CD4-positive, alpha-beta T cell (primary cell): ENCODE data around the gene GDF2. TPM values are rescaled to one million over a fixed set of nuclear protein-coding genes. Genes with fewer than 3 reads are reported as not detected.
A peak's percentile ranks its signal among the peaks of the same experiment; 100 is the strongest.

Source experiments
- ATAC-seq: fragments of 200-7000 bp; cut with Tn5 transposase; one replicate; pipeline ENCODE4 v1.10.0; 2022; ENCODE audit warnings: mild to moderate bottlenecking; ENCODE audit not compliant: poor library complexity
- CTCF ChIA-PET: fragments of 350-600 bp; sonication (Branson Sonifier 250); formaldehyde crosslinking; loops from one replicate; lab custom pipeline; 2021; ENCODE audit warnings: antibody characterized with exemption, inconsistent platforms; lab: Charles Lee
- POLR2A ChIA-PET: fragments of 350-600 bp; sonication (Branson Sonifier 250); formaldehyde crosslinking; loops from one replicate; lab custom pipeline; 2021; ENCODE audit warnings: antibody characterized with exemption, inconsistent platforms; lab: Charles Lee
- DNase-seq, 14 experiments: peaks; one replicate each; pipeline ENCODE4 v3.0.0-alpha.2; 2013 to 2020; ENCODE audit warnings: mixed read lengths in 2 of 14
- H3K27ac ChIP-seq, 2 donors: one replicate each; pipeline versions ENCODE4 v1.5.1 to v1.7.0; 2013; ENCODE audit warnings: low read length in 2 of 2, low read depth in 1 of 2, mild to moderate bottlenecking in 1 of 2
- H3K27me3 ChIP-seq, 2 experiments: 1 replicate in 1 of 2; 2 replicates in 1 of 2; pipeline versions ENCODE4 v1.6.1 to v1.7.0; 2013; ENCODE audit warnings: low read length in 2 of 2, control low read depth in 1 of 2, mild to moderate bottlenecking in 1 of 2, moderate library complexity in 1 of 2; ENCODE audit not compliant: insufficient read depth in 2 of 2, control insufficient read depth in 1 of 2
- H3K36me3 ChIP-seq: one replicate; pipeline ENCODE4 v1.6.1; 2013; ENCODE audit warnings: low read length, control low read depth; ENCODE audit not compliant: insufficient read depth
- H3K4me1 ChIP-seq: one replicate; pipeline ENCODE4 v1.6.1; 2013; ENCODE audit warnings: low read length, control low read depth; ENCODE audit not compliant: insufficient read depth
- H3K4me3 ChIP-seq: one replicate; pipeline ENCODE4 v1.5.1; 2013; ENCODE audit warnings: mild to moderate bottlenecking, low read length, moderate library complexity
- H3K9me3 ChIP-seq, 2 experiments: 1 replicate in 1 of 2; 2 replicates in 1 of 2; pipeline versions ENCODE4 v1.6.1 to v1.7.0; 2013; ENCODE audit warnings: low read length in 2 of 2, mild to moderate bottlenecking in 2 of 2, control low read depth in 1 of 2, moderate library complexity in 1 of 2; ENCODE audit not compliant: control insufficient read depth in 1 of 2, insufficient read depth in 1 of 2
- H3K27ac Mint-ChIP-seq: one replicate; pipeline ENCODE4 v1.8.0; 2020; ENCODE audit warnings: mixed read lengths
- H3K27me3 Mint-ChIP-seq: one replicate; pipeline ENCODE4 v1.8.0; 2021; ENCODE audit warnings: mixed read lengths
- H3K36me3 Mint-ChIP-seq: one replicate; pipeline ENCODE4 v1.8.0; 2021; ENCODE audit warnings: low read depth, mixed read lengths
- H3K4me1 Mint-ChIP-seq: one replicate; pipeline ENCODE4 v1.8.0; 2021; ENCODE audit warnings: low read depth, mixed read lengths
- H3K4me3 Mint-ChIP-seq: one replicate; pipeline ENCODE4 v1.8.0; 2020; ENCODE audit warnings: mild to moderate bottlenecking, mixed read lengths
- H3K9me3 Mint-ChIP-seq: one replicate; pipeline ENCODE4 v1.8.0; 2020; ENCODE audit warnings: mixed read lengths
- CTCF ChIP-seq: fragments of 200-600 bp; IDR thresholded peaks from one replicate; pipeline ENCODE4 v1.8.0; 2022; ENCODE audit warnings: antibody characterized with exemption, mild to moderate bottlenecking
- intact Hi-C, 2 experiments: fragments of 100-400 bp; cut with DNase I in 1 of 2; cut with micrococcal nuclease in 1 of 2; formaldehyde crosslinking; loops; one replicate each; pipeline versions ENCODE4 v1.15.1 to v1.9.0; 2023 to 2025; cut with DNase I, micrococcal nuclease
- total RNA-seq, 174 experiments: library from RNA in 2 of 174; stranded (reverse) in 2 of 174; gene quantifications; one replicate each; pipeline ENCODE4 v1.2.3 and lab custom pipeline; 2021 to 2026

GDF2 gene
- total RNA-seq, 2 experiments from 2014 or later, result not detected

- Histone ChIP-seq H3K9me3 (no peaks in the 10 kb centered on the region), H3K27me3 (no peaks in the 10 kb centered on the region), H3K36me3 (no peaks in the 10 kb centered on the region), H3K4me3 (no peak overlapping the region), H3K4me1 (peaks cover 29% of the 10 kb centered on the region), H3K27ac (no peak overlapping the region)
- ChIA-PET CTCF (no interaction called here), POLR2A (interaction anchor here (1.4 kb wide), 1 partner anchor 27 kb away, joined by 7 read pairs; no protein-coding TSS in a partner anchor)
- no peaks in the 10 kb centered on the region for H3K27me3 Mint-ChIP-seq
- intact Hi-C loops, result no loop called here
- H3K27ac Mint-ChIP-seq, result peak overlapping the region; percentile 78
- no peak for ATAC-seq
- H3K36me3 Mint-ChIP-seq, result no peaks in the 10 kb centered on the region
- no peaks in the 10 kb centered on the region for H3K9me3 Mint-ChIP-seq
- no peak for DNase-seq
- H3K4me1 Mint-ChIP-seq, result peaks cover 32% of the 10 kb centered on the region
- TF ChIP-seq CTCF, result no peak
- H3K4me3 Mint-ChIP-seq, result no peak overlapping the region
Measured at GRCh38 chr10:47287805-47288204, 34.4 kb upstream of the GDF2 start.

- Histone ChIP-seq H3K27me3 (no peaks in the 10 kb centered on the region), H3K36me3 (no peaks in the 10 kb centered on the region), H3K27ac (no peak overlapping the region), H3K9me3 (no peaks in the 10 kb centered on the region), H3K4me3 (no peak overlapping the region), H3K4me1 (peaks cover 29% of the 10 kb centered on the region)
- H3K4me1 Mint-ChIP-seq, result peaks cover 32% of the 10 kb centered on the region
- no peak overlapping the region for H3K27ac Mint-ChIP-seq
- intact Hi-C loops, result no loop called here
- ChIA-PET CTCF (no interaction called here), POLR2A (no interaction called here)
- no peak for DNase-seq
- no peaks in the 10 kb centered on the region for H3K27me3 Mint-ChIP-seq
- H3K4me3 Mint-ChIP-seq, result no peak overlapping the region
- no peak for TF ChIP-seq CTCF
- ATAC-seq, result no peak
- H3K36me3 Mint-ChIP-seq, result no peaks in the 10 kb centered on the region
- H3K9me3 Mint-ChIP-seq, result no peaks in the 10 kb centered on the region
Measured at GRCh38 chr10:47288236-47288635, 34.0 kb upstream of the GDF2 start.

- Histone ChIP-seq H3K4me1 (peaks cover 29% of the 10 kb centered on the region), H3K36me3 (no peaks in the 10 kb centered on the region), H3K4me3 (no peak overlapping the region), H3K27me3 (no peaks in the 10 kb centered on the region), H3K27ac (no peak overlapping the region), H3K9me3 (no peaks in the 10 kb centered on the region)
- Mint-ChIP-seq H3K36me3 (no peaks in the 10 kb centered on the region), H3K4me1 (peaks cover 32% of the 10 kb centered on the region), H3K4me3 (no peak overlapping the region), H3K27ac (no peak overlapping the region), H3K27me3 (no peaks in the 10 kb centered on the region), H3K9me3 (no peaks in the 10 kb centered on the region)
- DNase-seq, result no peak
- ATAC-seq, result no peak
- ChIA-PET CTCF (interaction anchor here (0.5 kb wide), 1 partner anchor 175 kb away, joined by 3 read pairs; no protein-coding TSS in a partner anchor), POLR2A (no interaction called here)
- no peak for TF ChIP-seq CTCF
- intact Hi-C loops, result no loop called here
Measured at GRCh38 chr10:47288916-47289495, 33.2 kb upstream of the GDF2 start.
